WTC11 (cell line): ENCODE data around the gene UBLCP1. TPM values are rescaled to one million over a fixed set of nuclear protein-coding genes. Genes with fewer than 3 reads are reported as not detected.

Experiments
- ATAC-seq: fragments of 200-7000 bp; cut with Tn5 transposase; 2 replicates; pipeline ENCODE4 v1.10.0; 2021; ENCODE audit warnings: mild to moderate bottlenecking, moderate library complexity
- CTCF ChIA-PET: fragments of 300-600 bp; sonication (Branson Sonifier 250); formaldehyde crosslinking; loops from one replicate; lab custom pipeline; 2021; ENCODE audit warnings: antibody characterized with exemption; lab: Charles Lee
- POLR2A ChIA-PET: fragments of 350-600 bp; sonication (Branson Sonifier 250); formaldehyde crosslinking; loops from one replicate; lab custom pipeline; 2021; ENCODE audit warnings: antibody characterized with exemption; lab: Charles Lee
- DNase-seq: peaks from one replicate; pipeline ENCODE4 v3.0.0; 2021; ENCODE audit warnings: low spot score
- H3K27ac Mint-ChIP-seq: 2 replicates; pipeline ENCODE4 v1.8.0; 2021; ENCODE audit warnings: mixed read lengths
- H3K27me3 Mint-ChIP-seq: 2 replicates; pipeline ENCODE4 v1.8.0; 2021; ENCODE audit warnings: low read depth, mild to moderate bottlenecking, moderate library complexity, mixed read lengths
- H3K36me3 Mint-ChIP-seq: 2 replicates; pipeline ENCODE4 v1.8.0; 2021; ENCODE audit warnings: mixed read lengths
- H3K4me1 Mint-ChIP-seq: 2 replicates; pipeline ENCODE4 v1.8.0; 2022; ENCODE audit warnings: mixed read lengths
- H3K4me3 Mint-ChIP-seq: 2 replicates; pipeline ENCODE4 v1.8.0; 2021; ENCODE audit warnings: mild to moderate bottlenecking, moderate library complexity, mixed read lengths
- H3K9me3 Mint-ChIP-seq: 2 replicates; pipeline ENCODE4 v1.8.0; 2021; ENCODE audit warnings: mixed read lengths
- CREB1 ChIP-seq: sonication (generic); formaldehyde crosslinking; IDR thresholded peaks from 2 replicates; pipeline ENCODE4 v1.8.0; 2023; ENCODE audit warnings: mild to moderate bottlenecking, missing genetic modification reagents
- EMX1 ChIP-seq: fragments of 250-450 bp; sonication (Bioruptor Pico); IDR thresholded peaks from 2 replicates; pipeline ENCODE4 v1.8.0; 2021; ENCODE audit warnings: mild to moderate bottlenecking
- FOXJ3 ChIP-seq: sonication (generic); formaldehyde crosslinking; IDR thresholded peaks from 2 replicates; pipeline ENCODE4 v1.9.0; 2021; ENCODE audit warnings: missing genetic modification reagents, mild to moderate bottlenecking, borderline replicate concordance
- NR2C2 ChIP-seq: sonication (generic); formaldehyde crosslinking; IDR thresholded peaks from 2 replicates; pipeline ENCODE4 v1.8.0; 2022; ENCODE audit warnings: mild to moderate bottlenecking, missing genetic modification reagents
- RELA ChIP-seq: sonication (generic); formaldehyde crosslinking; IDR thresholded peaks from 2 replicates; pipeline ENCODE4 v1.8.1; 2022; ENCODE audit warnings: missing genetic modification reagents, mild to moderate bottlenecking, borderline replicate concordance
- TEAD1 ChIP-seq: sonication (generic); formaldehyde crosslinking; IDR thresholded peaks from 2 replicates; pipeline ENCODE4 v1.8.0; 2022; ENCODE audit warnings: mild to moderate bottlenecking, missing genetic modification reagents
- ZNF138 ChIP-seq: sonication (generic); formaldehyde crosslinking; conservative IDR thresholded peaks from 2 replicates; pipeline ENCODE4 v1.8.1; 2022; ENCODE audit warnings: mild to moderate bottlenecking, moderate library complexity, missing genetic modification reagents
- total RNA-seq: library from RNA; stranded (reverse); gene quantifications from 3 replicates; pipeline ENCODE4 v1.2.3, GENCODE V29; 2021
- TF ChIP-seq, protein P1 (sequence below): fragments of 250-450 bp; sonication (Bioruptor Pico); conservative IDR thresholded peaks from 2 replicates; pipeline ENCODE4 v1.9.0; 2021; ENCODE audit warnings: mild to moderate bottlenecking
- TF ChIP-seq, protein P2 (sequence below): fragments of 250-450 bp; sonication (Bioruptor Pico); IDR thresholded peaks from 2 replicates; pipeline ENCODE4 v1.9.0; 2021; ENCODE audit warnings: mild to moderate bottlenecking
- TF ChIP-seq, protein P3 (sequence below): sonication (generic); formaldehyde crosslinking; IDR thresholded peaks from 2 replicates; pipeline ENCODE4 v1.8.1; 2023; ENCODE audit warnings: mild to moderate bottlenecking, missing genetic modification reagents, moderate library complexity
- TF ChIP-seq, protein P4 (sequence below): sonication (generic); formaldehyde crosslinking; IDR thresholded peaks from 2 replicates; pipeline ENCODE4 v1.8.1; 2023; ENCODE audit warnings: mild to moderate bottlenecking, moderate library complexity, missing genetic modification reagents
- TF ChIP-seq, protein P5 (sequence below): sonication (generic); formaldehyde crosslinking; conservative IDR thresholded peaks from 2 replicates; pipeline ENCODE4 v1.8.1; 2023; ENCODE audit warnings: mild to moderate bottlenecking, low read depth, missing genetic modification reagents, moderate library complexity
- TF ChIP-seq, protein P6 (sequence below): sonication (generic); formaldehyde crosslinking; IDR thresholded peaks from 2 replicates; pipeline ENCODE4 v1.8.1; 2022; ENCODE audit warnings: low read depth, missing genetic modification reagents, borderline replicate concordance
- TF ChIP-seq, protein P7 (sequence below): sonication (generic); formaldehyde crosslinking; IDR thresholded peaks from 2 replicates; pipeline ENCODE4 v1.8.0; 2022; ENCODE audit warnings: mild to moderate bottlenecking, missing genetic modification reagents
- TF ChIP-seq, protein P8 (sequence below): sonication (generic); formaldehyde crosslinking; IDR thresholded peaks from 2 replicates; pipeline ENCODE4 v1.8.0; 2022; ENCODE audit warnings: mild to moderate bottlenecking, missing genetic modification reagents

The UBLCP1 gene
- total RNA-seq, 1 experiment from 2014 or later = 31.0 TPM

DNA sequence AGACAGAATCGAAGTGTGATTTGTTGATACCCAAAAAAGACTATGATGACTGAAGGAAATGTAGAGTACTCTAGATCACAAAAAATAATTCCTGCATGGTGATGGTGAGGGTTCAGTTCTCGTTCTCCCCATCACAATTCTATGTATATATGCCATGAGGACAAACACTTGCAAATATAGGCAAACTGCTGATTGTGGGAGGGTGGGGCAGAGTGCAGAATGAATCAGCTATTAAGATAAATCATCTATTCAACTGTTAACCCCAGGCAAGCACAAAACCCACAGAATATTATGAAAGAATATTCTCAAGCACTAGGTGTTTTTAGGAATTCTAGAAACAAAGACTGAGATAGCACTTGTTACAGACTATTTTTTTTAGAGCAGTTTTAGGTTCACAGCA lies 13.9 kb upstream of the UBLCP1 start:
- ATAC-seq (no peak), DNase-seq (no peak)
- H3K36me3 Mint-ChIP-seq = no peaks in the 10 kb centered on the region
- POLR2A ChIA-PET = no interaction called here
- H3K27ac Mint-ChIP-seq = no peak overlapping the region
- CTCF ChIA-PET = no interaction called here
- peaks cover 50% of the 10 kb centered on the region for H3K27me3 Mint-ChIP-seq
- no peak for TF ChIP-seq EMX1 (CRISPR knock-in tag)
- TF ChIP-seq, protein P1, sequence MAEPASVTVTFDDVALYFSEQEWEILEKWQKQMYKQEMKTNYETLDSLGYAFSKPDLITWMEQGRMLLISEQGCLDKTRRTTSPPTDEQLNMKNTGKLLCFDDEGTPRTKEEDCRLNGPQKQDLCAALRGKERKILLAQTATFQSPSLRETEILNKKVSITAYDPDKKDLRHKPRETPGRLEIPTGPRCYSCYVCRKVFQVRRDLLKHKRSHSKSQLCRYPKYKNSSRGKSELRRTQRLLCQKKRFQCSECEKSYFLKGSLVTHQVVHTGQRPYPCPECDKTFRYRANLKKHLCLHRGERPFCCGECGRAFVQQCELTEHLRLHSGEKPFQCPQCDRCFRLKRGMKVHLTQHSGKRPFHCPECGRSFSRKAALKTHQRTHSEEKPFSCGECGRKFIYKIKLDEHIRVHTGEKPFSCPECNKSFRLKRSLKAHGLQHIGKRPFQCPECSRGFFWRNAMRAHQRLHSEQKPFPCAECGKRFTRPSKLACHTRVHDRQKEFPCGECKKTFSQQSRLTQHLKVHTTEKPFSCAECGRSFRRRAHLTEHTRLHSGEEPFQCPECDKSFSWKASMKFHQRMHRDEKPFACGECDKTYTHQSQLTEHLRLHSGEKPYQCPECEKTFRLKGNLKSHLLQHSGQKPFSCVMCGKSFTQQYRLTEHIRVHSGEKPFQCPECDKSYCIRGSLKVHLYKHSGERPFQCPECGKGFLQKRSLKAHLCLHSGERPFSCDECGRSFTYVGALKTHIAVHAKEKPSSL = no peak
- TF ChIP-seq, protein P2, sequence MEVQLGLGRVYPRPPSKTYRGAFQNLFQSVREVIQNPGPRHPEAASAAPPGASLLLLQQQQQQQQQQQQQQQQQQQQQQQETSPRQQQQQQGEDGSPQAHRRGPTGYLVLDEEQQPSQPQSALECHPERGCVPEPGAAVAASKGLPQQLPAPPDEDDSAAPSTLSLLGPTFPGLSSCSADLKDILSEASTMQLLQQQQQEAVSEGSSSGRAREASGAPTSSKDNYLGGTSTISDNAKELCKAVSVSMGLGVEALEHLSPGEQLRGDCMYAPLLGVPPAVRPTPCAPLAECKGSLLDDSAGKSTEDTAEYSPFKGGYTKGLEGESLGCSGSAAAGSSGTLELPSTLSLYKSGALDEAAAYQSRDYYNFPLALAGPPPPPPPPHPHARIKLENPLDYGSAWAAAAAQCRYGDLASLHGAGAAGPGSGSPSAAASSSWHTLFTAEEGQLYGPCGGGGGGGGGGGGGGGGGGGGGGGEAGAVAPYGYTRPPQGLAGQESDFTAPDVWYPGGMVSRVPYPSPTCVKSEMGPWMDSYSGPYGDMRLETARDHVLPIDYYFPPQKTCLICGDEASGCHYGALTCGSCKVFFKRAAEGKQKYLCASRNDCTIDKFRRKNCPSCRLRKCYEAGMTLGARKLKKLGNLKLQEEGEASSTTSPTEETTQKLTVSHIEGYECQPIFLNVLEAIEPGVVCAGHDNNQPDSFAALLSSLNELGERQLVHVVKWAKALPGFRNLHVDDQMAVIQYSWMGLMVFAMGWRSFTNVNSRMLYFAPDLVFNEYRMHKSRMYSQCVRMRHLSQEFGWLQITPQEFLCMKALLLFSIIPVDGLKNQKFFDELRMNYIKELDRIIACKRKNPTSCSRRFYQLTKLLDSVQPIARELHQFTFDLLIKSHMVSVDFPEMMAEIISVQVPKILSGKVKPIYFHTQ = no peak
- TF ChIP-seq TEAD1 (CRISPR knock-in tag) = no peak
- TF ChIP-seq CREB1 = no peak
- no peak for TF ChIP-seq ZNF138
- TF ChIP-seq, protein P3, sequence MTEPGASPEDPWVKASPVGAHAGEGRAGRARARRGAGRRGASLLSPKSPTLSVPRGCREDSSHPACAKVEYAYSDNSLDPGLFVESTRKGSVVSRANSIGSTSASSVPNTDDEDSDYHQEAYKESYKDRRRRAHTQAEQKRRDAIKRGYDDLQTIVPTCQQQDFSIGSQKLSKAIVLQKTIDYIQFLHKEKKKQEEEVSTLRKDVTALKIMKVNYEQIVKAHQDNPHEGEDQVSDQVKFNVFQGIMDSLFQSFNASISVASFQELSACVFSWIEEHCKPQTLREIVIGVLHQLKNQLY = no peak
- TF ChIP-seq, protein P4, sequence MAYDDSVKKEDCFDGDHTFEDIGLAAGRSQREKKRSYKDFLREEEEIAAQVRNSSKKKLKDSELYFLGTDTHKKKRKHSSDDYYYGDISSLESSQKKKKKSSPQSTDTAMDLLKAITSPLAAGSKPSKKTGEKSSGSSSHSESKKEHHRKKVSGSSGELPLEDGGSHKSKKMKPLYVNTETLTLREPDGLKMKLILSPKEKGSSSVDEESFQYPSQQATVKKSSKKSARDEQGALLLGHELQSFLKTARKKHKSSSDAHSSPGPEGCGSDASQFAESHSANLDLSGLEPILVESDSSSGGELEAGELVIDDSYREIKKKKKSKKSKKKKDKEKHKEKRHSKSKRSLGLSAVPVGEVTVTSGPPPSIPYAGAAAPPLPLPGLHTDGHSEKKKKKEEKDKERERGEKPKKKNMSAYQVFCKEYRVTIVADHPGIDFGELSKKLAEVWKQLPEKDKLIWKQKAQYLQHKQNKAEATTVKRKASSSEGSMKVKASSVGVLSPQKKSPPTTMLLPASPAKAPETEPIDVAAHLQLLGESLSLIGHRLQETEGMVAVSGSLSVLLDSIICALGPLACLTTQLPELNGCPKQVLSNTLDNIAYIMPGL (CRISPR knock-in tag) = no peak
- TF ChIP-seq, protein P5, sequence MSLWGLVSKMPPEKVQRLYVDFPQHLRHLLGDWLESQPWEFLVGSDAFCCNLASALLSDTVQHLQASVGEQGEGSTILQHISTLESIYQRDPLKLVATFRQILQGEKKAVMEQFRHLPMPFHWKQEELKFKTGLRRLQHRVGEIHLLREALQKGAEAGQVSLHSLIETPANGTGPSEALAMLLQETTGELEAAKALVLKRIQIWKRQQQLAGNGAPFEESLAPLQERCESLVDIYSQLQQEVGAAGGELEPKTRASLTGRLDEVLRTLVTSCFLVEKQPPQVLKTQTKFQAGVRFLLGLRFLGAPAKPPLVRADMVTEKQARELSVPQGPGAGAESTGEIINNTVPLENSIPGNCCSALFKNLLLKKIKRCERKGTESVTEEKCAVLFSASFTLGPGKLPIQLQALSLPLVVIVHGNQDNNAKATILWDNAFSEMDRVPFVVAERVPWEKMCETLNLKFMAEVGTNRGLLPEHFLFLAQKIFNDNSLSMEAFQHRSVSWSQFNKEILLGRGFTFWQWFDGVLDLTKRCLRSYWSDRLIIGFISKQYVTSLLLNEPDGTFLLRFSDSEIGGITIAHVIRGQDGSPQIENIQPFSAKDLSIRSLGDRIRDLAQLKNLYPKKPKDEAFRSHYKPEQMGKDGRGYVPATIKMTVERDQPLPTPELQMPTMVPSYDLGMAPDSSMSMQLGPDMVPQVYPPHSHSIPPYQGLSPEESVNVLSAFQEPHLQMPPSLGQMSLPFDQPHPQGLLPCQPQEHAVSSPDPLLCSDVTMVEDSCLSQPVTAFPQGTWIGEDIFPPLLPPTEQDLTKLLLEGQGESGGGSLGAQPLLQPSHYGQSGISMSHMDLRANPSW (CRISPR knock-in tag) = no peak
- no peak for TF ChIP-seq NR2C2 (CRISPR knock-in tag)
- TF ChIP-seq FOXJ3 (CRISPR knock-in tag) = no peak
- TF ChIP-seq, protein P6, sequence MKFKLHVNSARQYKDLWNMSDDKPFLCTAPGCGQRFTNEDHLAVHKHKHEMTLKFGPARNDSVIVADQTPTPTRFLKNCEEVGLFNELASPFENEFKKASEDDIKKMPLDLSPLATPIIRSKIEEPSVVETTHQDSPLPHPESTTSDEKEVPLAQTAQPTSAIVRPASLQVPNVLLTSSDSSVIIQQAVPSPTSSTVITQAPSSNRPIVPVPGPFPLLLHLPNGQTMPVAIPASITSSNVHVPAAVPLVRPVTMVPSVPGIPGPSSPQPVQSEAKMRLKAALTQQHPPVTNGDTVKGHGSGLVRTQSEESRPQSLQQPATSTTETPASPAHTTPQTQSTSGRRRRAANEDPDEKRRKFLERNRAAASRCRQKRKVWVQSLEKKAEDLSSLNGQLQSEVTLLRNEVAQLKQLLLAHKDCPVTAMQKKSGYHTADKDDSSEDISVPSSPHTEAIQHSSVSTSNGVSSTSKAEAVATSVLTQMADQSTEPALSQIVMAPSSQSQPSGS (CRISPR knock-in tag) = no peak
- TF ChIP-seq, protein P7, sequence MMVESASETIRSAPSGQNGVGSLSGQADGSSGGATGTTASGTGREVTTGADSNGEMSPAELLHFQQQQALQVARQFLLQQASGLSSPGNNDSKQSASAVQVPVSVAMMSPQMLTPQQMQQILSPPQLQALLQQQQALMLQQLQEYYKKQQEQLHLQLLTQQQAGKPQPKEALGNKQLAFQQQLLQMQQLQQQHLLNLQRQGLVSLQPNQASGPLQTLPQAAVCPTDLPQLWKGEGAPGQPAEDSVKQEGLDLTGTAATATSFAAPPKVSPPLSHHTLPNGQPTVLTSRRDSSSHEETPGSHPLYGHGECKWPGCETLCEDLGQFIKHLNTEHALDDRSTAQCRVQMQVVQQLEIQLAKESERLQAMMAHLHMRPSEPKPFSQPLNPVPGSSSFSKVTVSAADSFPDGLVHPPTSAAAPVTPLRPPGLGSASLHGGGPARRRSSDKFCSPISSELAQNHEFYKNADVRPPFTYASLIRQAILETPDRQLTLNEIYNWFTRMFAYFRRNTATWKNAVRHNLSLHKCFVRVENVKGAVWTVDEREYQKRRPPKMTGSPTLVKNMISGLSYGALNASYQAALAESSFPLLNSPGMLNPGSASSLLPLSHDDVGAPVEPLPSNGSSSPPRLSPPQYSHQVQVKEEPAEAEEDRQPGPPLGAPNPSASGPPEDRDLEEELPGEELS (CRISPR knock-in tag) = no peak
- TF ChIP-seq RELA = no peak
- TF ChIP-seq, protein P8, sequence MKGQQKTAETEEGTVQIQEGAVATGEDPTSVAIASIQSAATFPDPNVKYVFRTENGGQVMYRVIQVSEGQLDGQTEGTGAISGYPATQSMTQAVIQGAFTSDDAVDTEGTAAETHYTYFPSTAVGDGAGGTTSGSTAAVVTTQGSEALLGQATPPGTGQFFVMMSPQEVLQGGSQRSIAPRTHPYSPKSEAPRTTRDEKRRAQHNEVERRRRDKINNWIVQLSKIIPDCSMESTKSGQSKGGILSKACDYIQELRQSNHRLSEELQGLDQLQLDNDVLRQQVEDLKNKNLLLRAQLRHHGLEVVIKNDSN (CRISPR knock-in tag) = no peak
- no peak overlapping the region for H3K4me3 Mint-ChIP-seq
- no peaks in the 10 kb centered on the region for H3K9me3 Mint-ChIP-seq
- H3K4me1 Mint-ChIP-seq = no peaks in the 10 kb centered on the region
